ENCODE measurements around the gene SLC25A39. TPM values are rescaled to one million over a fixed set of nuclear protein-coding genes. Genes with fewer than 3 reads are reported as not detected.

Gene SLC25A39
- total and polyA plus RNA-seq, 2 of the 4 experiments (the other 2 are of a cell fraction): 49.1 to 99.7 TPM

DNA sequence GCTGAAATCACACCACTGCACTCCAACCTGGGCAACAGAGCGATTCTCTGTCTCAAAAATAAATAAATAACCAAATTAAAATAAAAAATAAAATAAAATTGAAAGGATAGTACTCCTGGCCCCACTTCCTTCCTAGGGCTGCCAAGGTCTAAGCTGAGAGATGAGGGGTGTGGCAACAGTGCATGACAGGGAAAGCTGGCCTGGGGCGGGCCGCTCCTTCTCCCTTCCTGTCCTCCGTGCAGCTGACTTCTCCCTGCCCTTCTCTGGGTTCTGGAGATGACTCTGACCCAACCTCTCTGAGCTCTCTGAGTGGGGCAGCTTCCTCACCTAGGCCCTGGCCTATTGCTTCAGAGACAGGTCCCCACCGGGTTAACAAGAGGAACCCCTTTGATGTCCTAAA is 8.7 kb upstream of the SLC25A39 start:
- Histone ChIP-seq H4K5ac (ENCODE audit: low read depth, low read length) (no peak overlapping the region), H3K4me2 (ENCODE audit: low read depth, low read length) (no peak overlapping the region), H2AFZ (replicated peaks; ENCODE audit: low read length, poor library complexity) (peak overlapping the region; percentile 5), H2AK5ac (ENCODE audit: low read depth, low read length) (no peak overlapping the region), H4K91ac (ENCODE audit: insufficient read depth, low read depth, low read length) (no peak overlapping the region), H3K4me1 (ENCODE audit: control insufficient read depth, insufficient read depth, low read length) (peaks cover 1% of the 10 kb centered on the region; the same call in 1 of the 2 replicates), H3K56ac (ENCODE audit: extremely low read depth, insufficient read depth, low read length) (no peak overlapping the region), H4K20me1 (ENCODE audit: insufficient read depth, low read length) (no peaks in the 10 kb centered on the region), H2BK20ac (ENCODE audit: low read depth, low read length) (no peak overlapping the region), H3K4ac (ENCODE audit: low read depth, low read length) (no peak overlapping the region), H2AK9ac (replicated peaks; ENCODE audit: low read depth, low read length, poor library complexity) (no peak overlapping the region), H3K23ac (ENCODE audit: low read depth, low read length) (no peak overlapping the region), H3K14ac (replicated peaks; ENCODE audit: low read depth, low read length) (no peak overlapping the region), H2BK15ac (ENCODE audit: low read depth, low read length) (no peak overlapping the region), H2BK5ac (ENCODE audit: low read depth, low read length, poor library complexity, severe bottlenecking) (no peak overlapping the region), H3K36me3 (ENCODE audit: control insufficient read depth, insufficient read depth, low read length) (no peaks in the 10 kb centered on the region), H4K8ac (ENCODE audit: low read depth in 2 of 2, low read length in 2 of 2) (no peak overlapping the region), H3K9me1 (ENCODE audit: insufficient read depth, low read length) (0 out of 2 replicates have a peak, but pooled peaks cover 4% of the 10 kb centered on the region), H3K27me3 (ENCODE audit: control insufficient read depth, insufficient read depth, low read length) (peaks cover 13% of the 10 kb centered on the region; the same call in 1 of the 2 replicates), H3K27ac (ENCODE audit: insufficient read depth, low read length) (no peak overlapping the region), H3K9me3 (ENCODE audit: control insufficient read depth, insufficient read depth, low read length) (no peaks in the 10 kb centered on the region), H3K18ac (ENCODE audit: low read depth, low read length) (no peak overlapping the region), H2BK120ac (ENCODE audit: low read depth, low read length) (no peak overlapping the region), H3K79me1 (ENCODE audit: low read depth in 1 of 2, low read length in 2 of 2) (no peaks in the 10 kb centered on the region), H3K4me3 (ENCODE audit: insufficient read depth, low read depth, low read length) (no peak overlapping the region), H3K9ac (ENCODE audit: low read depth, low read length) (no peak overlapping the region)
- ChIA-PET CTCF (interaction anchor here (0.6 to 1.1 kb wide), 2 partner anchors 12 to 132 kb away, joined by 3 to 4 read pairs; no protein-coding TSS in a partner anchor), POLR2A (ENCODE audit: unreplicated experiment) (no interaction called here)
- dilution Hi-C loops (cut with HindIII; ENCODE audit: low sequenced_read_pairs, unreplicated experiment) (no loop called here), intact Hi-C loops (cut with micrococcal nuclease) (no loop called here), in situ Hi-C loops (cut with MboI; ENCODE audit: low sequenced_read_pairs) (no loop called here)
- TF ChIP-seq MXI1 (IDR thresholded peaks at IDR 0.05; ENCODE audit: borderline replicate concordance, low read depth, low read length) (no peak), CEBPB (IDR thresholded peaks at IDR 0.05; ENCODE audit: low read depth, low read length) (no peak), POLR2A (IDR thresholded peaks at IDR 0.05; ENCODE audit: low read depth, low read length) (no peak), MAZ (IDR thresholded peaks at IDR 0.05; ENCODE audit: borderline replicate concordance, low read depth, low read length) (no peak), MAFK (IDR thresholded peaks at IDR 0.05; ENCODE audit: low read depth, low read length) (no peak), NFE2L2 (IDR thresholded peaks at IDR 0.05; ENCODE audit: low read depth, low read length) (no peak), CHD1 (IDR thresholded peaks at IDR 0.05; ENCODE audit: low read depth, low read length) (no peak), SMC3 (IDR thresholded peaks at IDR 0.05; ENCODE audit: low read depth, low read length) (no peak), FOS (IDR thresholded peaks at IDR 0.05; ENCODE audit: low read depth, low read length) (no peak), RFX5 (IDR thresholded peaks at IDR 0.05; ENCODE audit: low read depth, low read length) (no peak), RCOR1 (IDR thresholded peaks at IDR 0.05; ENCODE audit: insufficient replicate concordance, low read length) (no peak), RAD21 (IDR thresholded peaks at IDR 0.05; ENCODE audit: low read length) (no peak), BHLHE40 (IDR thresholded peaks at IDR 0.05; ENCODE audit: low read depth, low read length) (no peak)
- TF ChIP-seq, protein P1, sequence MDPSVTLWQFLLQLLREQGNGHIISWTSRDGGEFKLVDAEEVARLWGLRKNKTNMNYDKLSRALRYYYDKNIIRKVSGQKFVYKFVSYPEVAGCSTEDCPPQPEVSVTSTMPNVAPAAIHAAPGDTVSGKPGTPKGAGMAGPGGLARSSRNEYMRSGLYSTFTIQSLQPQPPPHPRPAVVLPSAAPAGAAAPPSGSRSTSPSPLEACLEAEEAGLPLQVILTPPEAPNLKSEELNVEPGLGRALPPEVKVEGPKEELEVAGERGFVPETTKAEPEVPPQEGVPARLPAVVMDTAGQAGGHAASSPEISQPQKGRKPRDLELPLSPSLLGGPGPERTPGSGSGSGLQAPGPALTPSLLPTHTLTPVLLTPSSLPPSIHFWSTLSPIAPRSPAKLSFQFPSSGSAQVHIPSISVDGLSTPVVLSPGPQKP (IDR thresholded peaks at IDR 0.05; ENCODE audit: borderline replicate concordance, low read depth, low read length): no peak
- TF ChIP-seq, protein P2, sequence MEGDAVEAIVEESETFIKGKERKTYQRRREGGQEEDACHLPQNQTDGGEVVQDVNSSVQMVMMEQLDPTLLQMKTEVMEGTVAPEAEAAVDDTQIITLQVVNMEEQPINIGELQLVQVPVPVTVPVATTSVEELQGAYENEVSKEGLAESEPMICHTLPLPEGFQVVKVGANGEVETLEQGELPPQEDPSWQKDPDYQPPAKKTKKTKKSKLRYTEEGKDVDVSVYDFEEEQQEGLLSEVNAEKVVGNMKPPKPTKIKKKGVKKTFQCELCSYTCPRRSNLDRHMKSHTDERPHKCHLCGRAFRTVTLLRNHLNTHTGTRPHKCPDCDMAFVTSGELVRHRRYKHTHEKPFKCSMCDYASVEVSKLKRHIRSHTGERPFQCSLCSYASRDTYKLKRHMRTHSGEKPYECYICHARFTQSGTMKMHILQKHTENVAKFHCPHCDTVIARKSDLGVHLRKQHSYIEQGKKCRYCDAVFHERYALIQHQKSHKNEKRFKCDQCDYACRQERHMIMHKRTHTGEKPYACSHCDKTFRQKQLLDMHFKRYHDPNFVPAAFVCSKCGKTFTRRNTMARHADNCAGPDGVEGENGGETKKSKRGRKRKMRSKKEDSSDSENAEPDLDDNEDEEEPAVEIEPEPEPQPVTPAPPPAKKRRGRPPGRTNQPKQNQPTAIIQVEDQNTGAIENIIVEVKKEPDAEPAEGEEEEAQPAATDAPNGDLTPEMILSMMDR (conservative IDR thresholded peaks at IDR 0.05; ENCODE audit: low read depth, low read length): no peak
- TF ChIP-seq, protein P3, sequence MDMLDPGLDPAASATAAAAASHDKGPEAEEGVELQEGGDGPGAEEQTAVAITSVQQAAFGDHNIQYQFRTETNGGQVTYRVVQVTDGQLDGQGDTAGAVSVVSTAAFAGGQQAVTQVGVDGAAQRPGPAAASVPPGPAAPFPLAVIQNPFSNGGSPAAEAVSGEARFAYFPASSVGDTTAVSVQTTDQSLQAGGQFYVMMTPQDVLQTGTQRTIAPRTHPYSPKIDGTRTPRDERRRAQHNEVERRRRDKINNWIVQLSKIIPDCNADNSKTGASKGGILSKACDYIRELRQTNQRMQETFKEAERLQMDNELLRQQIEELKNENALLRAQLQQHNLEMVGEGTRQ (IDR thresholded peaks at IDR 0.05; ENCODE audit: low read depth, low read length): no peak
- DNase-seq (no peak), ATAC-seq (ENCODE audit: low read depth) (no peak)
- WGBS, 2 experiments (ENCODE audit: extremely low coverage in 2 of 2, insufficient read length in 1 of 2): 67% methylated on average over 3 of the region's 5 CpGs; no CpG with 5 or more reads in 1 of the 2 experiments
- no TSS peak for BruUV-seq (replicated peaks)

Data from IMR-90 (cell line).